ENCODE measurements around the gene GSC. TPM values are rescaled to one million over a fixed set of nuclear protein-coding genes. Genes with fewer than 3 reads are reported as not detected.

Gene GSC
- total RNA-seq, 1 donor from 2014 or later, result 0.50 TPM

DNA sequence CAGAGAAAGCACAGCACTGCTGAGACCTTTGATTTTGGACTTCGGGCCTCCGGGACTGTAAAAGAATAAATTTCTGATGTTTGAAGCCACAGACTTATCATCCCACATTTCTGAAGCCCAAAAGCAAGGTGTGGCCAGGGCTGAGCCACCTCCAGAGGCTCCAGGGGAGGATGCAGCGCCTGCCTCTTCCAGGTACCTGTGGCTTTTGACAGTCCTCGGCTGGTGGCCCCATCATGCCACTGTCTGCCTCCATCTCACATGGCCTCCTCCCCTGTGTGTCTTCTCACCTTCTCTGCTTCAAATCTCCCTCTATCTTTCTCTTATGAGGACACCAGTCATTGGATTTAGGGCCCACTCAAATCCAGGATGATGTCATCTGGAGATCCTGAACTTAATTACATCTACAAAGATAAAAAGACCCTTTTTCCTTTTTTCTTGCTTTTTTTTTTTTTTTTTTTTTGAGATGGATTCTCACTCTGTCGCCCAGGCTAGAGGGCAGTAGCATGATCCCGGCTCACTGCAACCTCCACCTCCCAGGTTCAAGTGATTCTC, 15.4 kb downstream of the GSC start:
- ATAC-seq, result no peak
- no peaks in the 10 kb centered on the region for H3K4me1 ChIP-seq
- DNase-seq, result no peak
- H3K36me3 ChIP-seq, result no peaks in the 10 kb centered on the region
- peaks cover 5% of the 10 kb centered on the region for H3K27me3 ChIP-seq (ENCODE audit: low read depth)
- H3K27ac ChIP-seq, result no peak overlapping the region
- intact Hi-C loops (cut with DNase I), result no loop called here
- H3K9me3 ChIP-seq, result no peaks in the 10 kb centered on the region
- no peak for TF ChIP-seq CTCF (IDR thresholded peaks at IDR 0.05)
- H3K4me3 ChIP-seq, result no peak overlapping the region

- Histone ChIP-seq H3K27me3 (ENCODE audit: low read depth) (no peaks in the 10 kb centered on the region), H3K4me3 (no peak overlapping the region), H3K27ac (no peak overlapping the region), H3K36me3 (no peaks in the 10 kb centered on the region), H3K9me3 (no peaks in the 10 kb centered on the region), H3K4me1 (no peaks in the 10 kb centered on the region)
- DNase-seq, result no peak
- TF ChIP-seq CTCF (IDR thresholded peaks at IDR 0.05), result no peak
- no peak for ATAC-seq
- intact Hi-C loops (cut with DNase I), result no loop called here
These were observed 17.1 kb downstream of the GSC start for GRCh38 chr14:94752591-94753436.

DNA sequence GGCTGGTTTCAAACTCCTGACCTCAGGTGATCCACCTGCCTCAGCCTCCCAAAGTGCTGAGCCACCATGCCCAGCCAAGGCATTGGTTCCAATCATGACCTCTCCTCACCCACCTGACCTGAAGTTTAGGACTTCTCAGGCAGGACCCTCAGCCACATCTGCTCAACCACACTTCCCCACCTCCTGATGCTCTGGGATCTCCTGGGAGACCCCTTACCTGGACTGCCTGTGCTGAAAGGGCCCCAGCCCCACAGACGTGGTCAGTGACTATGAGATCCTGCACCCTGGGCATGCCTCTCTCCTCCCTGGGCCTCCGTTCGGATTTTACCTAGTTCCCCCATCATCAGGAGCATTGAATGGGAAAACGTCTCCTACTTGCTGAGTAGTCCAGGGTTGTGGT, 18.0 kb downstream of the GSC start:
- ATAC-seq (no peak), DNase-seq (no peak)
- TF ChIP-seq CTCF (IDR thresholded peaks at IDR 0.05), result no peak
- Histone ChIP-seq H3K27ac (no peak overlapping the region), H3K36me3 (no peaks in the 10 kb centered on the region), H3K27me3 (ENCODE audit: low read depth) (no peaks in the 10 kb centered on the region), H3K9me3 (no peaks in the 10 kb centered on the region), H3K4me1 (no peaks in the 10 kb centered on the region), H3K4me3 (no peak overlapping the region)
- intact Hi-C loops (cut with DNase I), result no loop called here

GRCh38 chr14:94751321-94751720, 18.6 kb downstream of the GSC start:
- Histone ChIP-seq H3K27ac (no peak overlapping the region), H3K4me1 (no peaks in the 10 kb centered on the region), H3K27me3 (ENCODE audit: low read depth) (no peaks in the 10 kb centered on the region), H3K9me3 (no peaks in the 10 kb centered on the region), H3K36me3 (no peaks in the 10 kb centered on the region), H3K4me3 (no peak overlapping the region)
- TF ChIP-seq CTCF (IDR thresholded peaks at IDR 0.05), result no peak
- intact Hi-C loops (cut with DNase I), result no loop called here
- no peak for ATAC-seq
- DNase-seq, result no peak

GRCh38 chr14:94750371-94750770, 19.5 kb downstream of the GSC start:
- Histone ChIP-seq H3K4me1 (no peaks in the 10 kb centered on the region), H3K27ac (no peak overlapping the region), H3K9me3 (no peaks in the 10 kb centered on the region), H3K27me3 (ENCODE audit: low read depth) (no peaks in the 10 kb centered on the region), H3K36me3 (no peaks in the 10 kb centered on the region), H3K4me3 (no peak overlapping the region)
- TF ChIP-seq CTCF (IDR thresholded peaks at IDR 0.05), result no peak
- DNase-seq, result no peak
- no peak for ATAC-seq
- intact Hi-C loops (cut with DNase I), result no loop called here
